Esophagus (tissue), 2 donors: ENCODE measurements around the gene NUP155. TPM values are rescaled to one million over a fixed set of nuclear protein-coding genes. Genes with fewer than 3 reads are reported as not detected.
"Not testable (repeated sequence)": the region's sequence is repeated elsewhere in the genome, so short reads cannot be mapped to it uniquely, and the experiment has no call there.

Source experiments
- H3K27ac ChIP-seq, 2 donors: one replicate each; pipeline ENCODE4 v1.5.1; 2013; ENCODE audit warnings: low read depth in 2 of 2, mild to moderate bottlenecking in 2 of 2, inconsistent platforms in 1 of 2, low read length in 1 of 2, moderate library complexity in 1 of 2
- H3K27me3 ChIP-seq, 2 donors: one replicate each; pipeline ENCODE4 v1.6.1; 2013; ENCODE audit warnings: low read length in 2 of 2, control low read depth in 1 of 2, mild to moderate bottlenecking in 1 of 2; ENCODE audit not compliant: insufficient read depth in 2 of 2, control insufficient read depth in 1 of 2
- H3K36me3 ChIP-seq, 2 donors: one replicate each; pipeline ENCODE4 v1.6.1; 2013; ENCODE audit warnings: low read length in 1 of 2; ENCODE audit not compliant: control insufficient read depth in 2 of 2, insufficient read depth in 2 of 2
- H3K4me1 ChIP-seq, 2 donors: one replicate each; pipeline ENCODE4 v1.6.1; 2013; ENCODE audit warnings: low read length in 1 of 2; ENCODE audit not compliant: control insufficient read depth in 2 of 2, insufficient read depth in 2 of 2
- H3K4me3 ChIP-seq, 2 donors: one replicate each; pipeline ENCODE4 v1.5.1; 2013; ENCODE audit warnings: low read length in 2 of 2, mild to moderate bottlenecking in 2 of 2, low read depth in 1 of 2, moderate library complexity in 1 of 2
- H3K9me3 ChIP-seq, 2 donors: one replicate each; pipeline ENCODE4 v1.6.1; 2013; ENCODE audit warnings: mild to moderate bottlenecking in 2 of 2, low read depth in 1 of 2, low read length in 1 of 2, moderate library complexity in 1 of 2; ENCODE audit not compliant: control insufficient read depth in 2 of 2, insufficient read depth in 1 of 2
- WGBS, 2 donors: extraction: QIAGEN DNeasy Blood & Tissue Kit; methylation state at CpG; one replicate each; pipeline ENCODE4 v1.1.7; 2013; 5-methylcytosine and 5-hydroxymethylcytosine counted together
- polyA plus RNA-seq, 2 donors: library from polyadenylated mRNA; stranded (reverse); fragments of 200-250 nt; gene quantifications; one replicate each; pipeline ENCODE4 v1.2.3, GENCODE V29; 2013
- donor health status: healthy with polysubstance abuse.
- donor health status: Bipolar disorder and iron deficiency.

Gene NUP155
- 1 to 10 TPM; 2.6 to 5.1 TPM for polyA plus RNA-seq

DNA sequence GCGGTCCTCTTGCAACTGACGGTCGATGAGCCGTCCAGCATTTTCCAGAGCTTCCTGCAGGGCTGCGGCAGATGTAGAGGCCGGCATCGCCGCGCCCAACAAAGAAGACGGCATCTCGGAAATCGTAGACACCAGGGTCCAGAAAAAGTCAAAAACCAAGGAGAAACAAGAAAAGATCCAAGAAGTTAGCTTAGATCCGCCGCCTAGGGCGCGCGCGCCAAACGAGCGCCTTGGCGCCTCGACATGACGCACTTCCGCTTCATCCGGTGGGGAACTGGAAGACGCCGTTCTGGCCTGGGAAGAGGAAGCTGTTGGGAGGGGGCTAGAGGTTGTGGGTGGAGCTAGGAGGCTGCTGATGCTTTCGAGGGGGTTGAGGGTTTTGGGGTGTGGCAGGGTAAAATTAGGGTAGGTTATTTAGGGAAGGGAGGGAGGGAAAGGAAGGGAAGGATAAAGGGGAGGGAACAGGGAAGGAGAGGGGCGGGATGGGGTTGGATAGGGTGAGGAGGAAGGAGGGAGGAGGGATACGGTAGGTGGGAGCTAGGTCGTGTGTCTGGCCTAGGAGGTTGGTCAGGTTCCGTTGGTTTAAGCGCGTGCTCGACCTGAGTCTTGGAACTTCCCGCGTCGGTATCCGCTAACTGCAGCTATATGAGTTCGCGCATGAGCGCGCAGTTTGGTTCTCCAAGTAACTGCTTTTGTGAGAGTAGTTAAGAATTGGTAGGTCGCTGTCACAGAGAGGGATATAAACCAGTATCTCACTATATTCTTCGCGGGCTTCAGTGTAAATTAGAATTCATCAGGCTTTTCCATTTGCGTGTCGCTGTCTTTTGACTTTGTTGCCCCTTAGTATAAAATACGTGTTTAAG, at the start of gene NUP155:
Gene NUP155 (minus strand): TSS at position 243 of the 863 bp plus-strand sequence. CDS start 129 bp downstream, at position 114.
- Histone ChIP-seq H3K27me3 (no peaks in the 10 kb centered on the region), H3K27ac (peak within 1 kb of the TSS; percentile 83 to 95), H3K36me3 (no peaks in the 10 kb centered on the region), H3K4me3 (peak within 1 kb of the TSS; percentile 64 to 99), H3K9me3 (no peaks in the 10 kb centered on the region), H3K4me1 (no peaks in the 10 kb centered on the region)
- 1 to 2% methylated on average over 49 of the region's 49 CpGs for WGBS, 2 donors

GRCh38 chr5:37417347-37417746, 46.4 kb upstream of the NUP155 start:
- H3K27ac ChIP-seq = no peak overlapping the region
- H3K4me3 ChIP-seq = no peak overlapping the region
- H3K4me1 ChIP-seq = no peaks in the 10 kb centered on the region
- no peaks in the 10 kb centered on the region for H3K9me3 ChIP-seq
- 82 to 84% methylated on average over 9 of the region's 9 CpGs for WGBS, 2 donors
- H3K27me3 ChIP-seq = no peaks in the 10 kb centered on the region
- peaks cover 0 to 2% of the 10 kb centered on the region in 2 donors for H3K36me3 ChIP-seq

DNA sequence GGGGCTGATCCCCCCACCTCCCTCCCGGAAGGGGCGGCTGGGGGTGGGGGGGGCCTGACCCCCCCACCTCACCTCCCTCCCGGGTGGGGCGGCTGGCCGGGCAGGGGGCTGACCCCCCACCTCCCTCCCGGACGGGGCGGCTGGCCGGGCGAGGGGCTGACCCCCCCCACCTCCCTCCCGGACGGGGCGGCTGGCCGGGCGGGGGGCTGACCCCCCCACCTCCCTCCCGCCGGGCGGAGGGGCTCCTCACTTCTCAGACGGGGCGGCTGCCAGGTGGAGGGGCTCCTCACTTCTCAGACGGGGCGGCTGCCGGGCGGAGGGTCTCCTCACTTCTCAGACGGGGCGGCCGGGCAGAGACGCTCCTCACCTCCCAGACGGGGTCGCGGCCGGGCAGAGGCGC, 44.5 kb upstream of the NUP155 start:
- not testable (repeated sequence) for H3K4me3 ChIP-seq, H3K27ac ChIP-seq, H3K4me1 ChIP-seq, H3K27me3 ChIP-seq, H3K9me3 ChIP-seq, H3K36me3 ChIP-seq
- WGBS, 2 donors = 94 to 97% methylated on average over 6 to 18 of the region's 33 CpGs

DNA sequence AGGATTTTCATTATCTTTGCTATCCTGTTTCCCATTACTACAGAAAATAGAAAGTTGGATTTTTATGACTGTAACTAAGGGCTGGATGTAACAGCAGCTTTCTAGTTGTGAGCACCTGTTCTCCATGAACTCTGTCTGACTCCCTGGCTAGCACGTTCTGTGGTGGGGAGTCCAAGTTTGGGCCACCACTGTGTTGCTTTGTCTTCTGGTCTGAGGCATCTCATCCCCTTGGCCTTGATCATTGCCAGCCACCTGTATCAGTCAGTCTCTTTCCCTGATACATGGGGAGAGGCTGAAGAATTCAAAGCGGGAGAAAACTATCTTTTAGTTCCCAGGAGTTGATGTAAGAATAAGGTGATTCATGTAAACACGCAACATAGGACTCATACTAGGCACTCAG, 41.6 kb upstream of the NUP155 start:
- H3K9me3 ChIP-seq = no peaks in the 10 kb centered on the region
- no peak overlapping the region for H3K4me3 ChIP-seq
- no peaks in the 10 kb centered on the region for H3K27me3 ChIP-seq
- no peaks in the 10 kb centered on the region for H3K4me1 ChIP-seq
- H3K27ac ChIP-seq = no peak overlapping the region
- 86 to 87% methylated on average over 3 of the region's 3 CpGs for WGBS, 2 donors
- H3K36me3 ChIP-seq = peaks cover 0 to 2% of the 10 kb centered on the region in 2 donors

- WGBS, 2 donors = 91% methylated on average over 4 of the region's 4 CpGs
- Histone ChIP-seq H3K27me3 (no peaks in the 10 kb centered on the region), H3K27ac (no peak overlapping the region), H3K9me3 (no peaks in the 10 kb centered on the region), H3K4me1 (no peaks in the 10 kb centered on the region), H3K36me3 (peaks cover 0 to 3% of the 10 kb centered on the region in 2 donors), H3K4me3 (no peak overlapping the region)
These were observed 29.6 kb upstream of the NUP155 start for GRCh38 chr5:37400501-37400900.

DNA sequence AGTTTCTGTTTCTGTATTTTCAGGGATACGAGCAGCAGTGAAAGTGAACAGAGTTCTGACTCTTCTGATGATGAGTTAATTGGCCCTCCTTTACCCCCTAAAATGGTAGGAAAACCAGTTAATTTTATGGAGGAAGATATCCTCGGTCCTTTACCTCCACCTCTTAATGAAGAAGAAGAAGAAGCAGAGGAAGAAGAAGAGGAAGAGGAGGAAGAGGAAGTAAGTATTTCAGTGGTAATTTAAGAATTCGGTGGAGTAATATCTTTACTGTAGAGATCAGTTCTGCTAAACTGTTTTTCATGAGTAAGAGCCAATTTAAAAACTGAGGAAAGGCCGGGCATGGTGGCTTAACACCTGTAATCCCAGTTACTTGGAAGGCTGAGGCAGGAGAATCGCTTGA, 25.4 kb upstream of the NUP155 start:
- Histone ChIP-seq H3K36me3 (peaks cover 5 to 8% of the 10 kb centered on the region in 2 donors), H3K9me3 (no peaks in the 10 kb centered on the region), H3K27me3 (no peaks in the 10 kb centered on the region), H3K27ac (no peak overlapping the region), H3K4me3 (no peak overlapping the region), H3K4me1 (no peaks in the 10 kb centered on the region)
- 91 to 92% methylated on average over 5 of the region's 5 CpGs for WGBS, 2 donors

DNA sequence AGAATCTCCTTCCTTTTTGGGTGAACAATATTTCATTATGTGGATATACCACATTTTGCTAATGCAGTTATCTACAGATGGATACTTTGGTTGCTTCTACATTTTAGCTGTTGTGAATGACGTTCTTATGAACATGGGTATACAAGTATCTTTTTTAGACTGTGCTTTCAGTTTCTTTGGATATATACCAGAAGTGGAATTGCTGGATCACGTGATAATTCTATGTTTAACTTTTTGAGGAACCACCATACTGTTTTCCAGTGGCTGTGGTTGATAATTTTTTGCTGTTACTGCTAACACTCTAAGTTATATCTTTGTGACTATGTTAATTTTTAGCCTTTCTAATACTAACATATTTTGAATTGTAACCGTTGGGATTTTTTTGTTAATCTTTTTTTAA, 20.7 kb upstream of the NUP155 start:
- no peak overlapping the region for H3K27ac ChIP-seq
- H3K4me3 ChIP-seq = no peak overlapping the region
- no peaks in the 10 kb centered on the region for H3K27me3 ChIP-seq
- WGBS, 2 donors = 81 to 86% methylated on average over 3 of the region's 3 CpGs
- no peaks in the 10 kb centered on the region for H3K4me1 ChIP-seq
- peaks cover 5 to 8% of the 10 kb centered on the region in 2 donors for H3K36me3 ChIP-seq
- no peaks in the 10 kb centered on the region for H3K9me3 ChIP-seq

DNA sequence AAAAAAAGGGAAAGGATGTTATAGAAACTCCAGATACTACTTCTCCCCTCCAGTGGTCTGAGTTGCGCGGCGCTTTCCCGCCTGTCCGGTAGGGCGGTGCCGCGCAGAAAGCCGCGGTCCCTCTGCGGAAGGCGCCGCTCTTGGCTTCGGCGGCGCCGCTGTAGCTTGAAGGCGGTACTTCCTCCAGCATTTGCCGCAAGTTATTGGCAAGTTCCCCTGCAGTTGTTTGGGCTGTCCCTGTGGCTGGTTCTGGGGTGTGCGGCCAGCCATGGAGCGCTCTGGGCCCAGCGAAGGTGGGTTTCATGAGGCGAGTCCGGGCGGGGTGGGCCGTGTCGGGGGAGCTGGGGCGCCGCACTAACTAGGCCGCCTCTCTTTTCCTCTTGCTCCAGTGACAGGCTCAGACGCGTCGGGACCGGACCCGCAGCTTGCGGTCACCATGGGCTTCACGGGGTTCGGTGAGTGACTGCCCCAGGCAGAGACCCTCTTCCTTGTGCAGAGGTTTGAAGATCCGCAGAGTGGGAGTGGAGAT, 8.3 kb upstream of the NUP155 start, which contains the start of gene WDR70:
Gene WDR70 (plus strand): TSS at position 219 of the 529 bp plus-strand sequence. CDS start 50 bp downstream, at position 269.
- H3K27me3 ChIP-seq, H3K4me1 ChIP-seq, H3K36me3 ChIP-seq, H3K27ac ChIP-seq, H3K9me3 ChIP-seq: not testable (repeated sequence)
- 0% methylated on average over 28 to 39 of the region's 39 CpGs for WGBS, 2 donors
- peak within 1 kb of the TSS; percentile 71 to 74 for H3K4me3 ChIP-seq

- H3K9me3 ChIP-seq, H3K4me3 ChIP-seq, H3K27ac ChIP-seq, H3K27me3 ChIP-seq, H3K4me1 ChIP-seq, H3K36me3 ChIP-seq: not testable (repeated sequence)
- WGBS, 2 donors = 93 to 95% methylated on average over 12 of the region's 12 CpGs
These were observed 7.2 kb upstream of the NUP155 start for GRCh38 chr5:37378066-37378465.

- no peak overlapping the region for H3K4me3 ChIP-seq
- no peaks in the 10 kb centered on the region for H3K9me3 ChIP-seq
- no peaks in the 10 kb centered on the region for H3K4me1 ChIP-seq
- H3K36me3 ChIP-seq = no peaks in the 10 kb centered on the region
- 85 to 86% methylated on average over 3 of the region's 3 CpGs for WGBS, 2 donors
- no peak overlapping the region for H3K27ac ChIP-seq
- no peaks in the 10 kb centered on the region for H3K27me3 ChIP-seq
These were observed 4.2 kb upstream of the NUP155 start for GRCh38 chr5:37375091-37375490.
